Liver (tissue), 9 donors: ENCODE results near the gene CLN3. TPM values are rescaled to one million over a fixed set of nuclear protein-coding genes. Genes with fewer than 3 reads are reported as not detected.

ENCODE experiments used
- DNase-seq: peaks from one replicate; pipeline ENCODE4 v3.0.0-alpha.2; 2017; ENCODE audit warnings: low spot score
- H3K27ac ChIP-seq, 2 donors: one replicate each; pipeline ENCODE4 v1.7.0; 2013; ENCODE audit warnings: inconsistent platforms in 2 of 2, low read length in 2 of 2, control low read depth in 1 of 2, low read depth in 1 of 2, mild to moderate bottlenecking in 1 of 2
- H3K27me3 ChIP-seq, 4 donors: one replicate each; pipeline versions ENCODE4 v1.6.1 to v1.7.0; 2013; ENCODE audit warnings: low read length in 3 of 4, inconsistent platforms in 1 of 4, mild to moderate bottlenecking in 1 of 4, moderate library complexity in 1 of 4; ENCODE audit not compliant: control insufficient read depth in 4 of 4, insufficient read depth in 4 of 4
- H3K36me3 ChIP-seq, 4 donors: one replicate each; pipeline versions ENCODE4 v1.6.1 to v1.7.0; 2013; ENCODE audit warnings: low read length in 3 of 4, mild to moderate bottlenecking in 3 of 4, low read depth in 1 of 4, moderate library complexity in 1 of 4; ENCODE audit not compliant: control insufficient read depth in 4 of 4, insufficient read depth in 3 of 4
- H3K4me1 ChIP-seq, 4 donors: one replicate each; pipeline versions ENCODE4 v1.6.1 to v1.7.0; 2013; ENCODE audit warnings: low read length in 3 of 4, mild to moderate bottlenecking in 3 of 4, moderate library complexity in 1 of 4; ENCODE audit not compliant: control insufficient read depth in 4 of 4, insufficient read depth in 4 of 4
- H3K4me3 ChIP-seq, 3 donors: one replicate each; pipeline versions ENCODE4 v1.6.1 to v1.7.0; 2013; ENCODE audit warnings: low read length in 3 of 3, control low read depth in 1 of 3, low read depth in 1 of 3, mild to moderate bottlenecking in 1 of 3
- H3K9ac ChIP-seq, 2 donors: one replicate each; pipeline ENCODE4 v1.7.0; 2013; ENCODE audit warnings: low read length in 2 of 2, mild to moderate bottlenecking in 2 of 2, moderate library complexity in 2 of 2, control low read depth in 1 of 2, low read depth in 1 of 2
- H3K9me3 ChIP-seq, 4 donors: one replicate each; pipeline versions ENCODE4 v1.6.1 to v1.7.0; 2013; ENCODE audit warnings: low read length in 3 of 4; ENCODE audit not compliant: control insufficient read depth in 4 of 4
- ATF3 ChIP-seq: IDR thresholded peaks from 2 replicates; pipeline ENCODE4 v1.6.1; 2016; ENCODE audit warnings: antibody characterized with exemption
- EGR1 ChIP-seq, 2 donors: IDR thresholded peaks; 2 replicates each; pipeline ENCODE4 v1.6.1; 2016 to 2018; ENCODE audit warnings: antibody characterized with exemption in 2 of 2, low read depth in 2 of 2
- FOXA1 ChIP-seq: IDR thresholded peaks from 2 replicates; pipeline ENCODE4 v1.6.1; 2016; ENCODE audit warnings: antibody characterized with exemption
- FOXA2 ChIP-seq: IDR thresholded peaks from 2 replicates; pipeline ENCODE4 v1.6.1; 2016; ENCODE audit warnings: antibody characterized with exemption
- GABPA ChIP-seq, 2 donors: IDR thresholded peaks in 1 of 2; conservative IDR thresholded peaks in 1 of 2; 2 replicates each; pipeline ENCODE4 v1.6.1; 2016; ENCODE audit warnings: antibody characterized with exemption in 2 of 2, mild to moderate bottlenecking in 1 of 2, moderate library complexity in 1 of 2
- HNF4A ChIP-seq, 2 donors: conservative IDR thresholded peaks; 2 replicates each; pipeline ENCODE4 v1.6.1; 2016; ENCODE audit warnings: antibody characterized with exemption in 2 of 2, mild to moderate bottlenecking in 2 of 2
- JUND ChIP-seq, 2 donors: IDR thresholded peaks; 2 replicates each; pipeline ENCODE4 v1.6.1; 2016; ENCODE audit warnings: antibody characterized with exemption in 2 of 2
- NR2F2 ChIP-seq: IDR thresholded peaks from 2 replicates; pipeline ENCODE4 v1.6.1; 2016; ENCODE audit warnings: antibody characterized with exemption
- RAD21 ChIP-seq, 2 donors: IDR thresholded peaks; 2 replicates each; pipeline ENCODE4 v1.6.1; 2016; ENCODE audit warnings: antibody characterized with exemption in 2 of 2, mild to moderate bottlenecking in 2 of 2
- REST ChIP-seq: IDR thresholded peaks from 2 replicates; pipeline ENCODE4 v1.6.1; 2016; ENCODE audit warnings: antibody characterized with exemption, mild to moderate bottlenecking
- RXRA ChIP-seq, 2 donors: IDR thresholded peaks; 2 replicates each; pipeline ENCODE4 v1.6.1; 2017 to 2018; ENCODE audit warnings: antibody characterized with exemption in 2 of 2, mild to moderate bottlenecking in 1 of 2
- SP1 ChIP-seq: IDR thresholded peaks from 2 replicates; pipeline ENCODE4 v1.6.1; 2018; ENCODE audit warnings: antibody characterized with exemption, mild to moderate bottlenecking
- TAF1 ChIP-seq: conservative IDR thresholded peaks from 2 replicates; pipeline ENCODE4 v1.6.1; 2016; ENCODE audit warnings: antibody characterized with exemption, mild to moderate bottlenecking
- ZBTB33 ChIP-seq: IDR thresholded peaks from 2 replicates; pipeline ENCODE4 v1.6.1; 2016; ENCODE audit warnings: antibody characterized with exemption
- WGBS: extraction: QIAGEN DNeasy Blood & Tissue Kit; methylation state at CpG from one replicate; pipeline ENCODE4 v1.1.7; 2013; 5-methylcytosine and 5-hydroxymethylcytosine counted together
- polyA plus RNA-seq, 2 donors: library from polyadenylated mRNA; stranded (reverse) in 1 of 2; unstranded in 1 of 2; fragments of 200-250 nt in 1 of 2; fragments of >200 nt in 1 of 2; fragmentation: Nextera tagmentation in 1 of 2; extraction: Ambion mirVana in 1 of 2; gene quantifications; one replicate each; pipeline versions ENCODE4 v1.2.1 to v1.2.3, GENCODE V29; 2013 to 2015
- total RNA-seq, 2 donors: library from RNA; depleted of rRNA; stranded (reverse); fragments of >200 nt; gene quantifications; one replicate each; pipeline ENCODE4 v1.2.3, GENCODE V29; 2014
- donor health status: healthy.
- donor health status: healthy.
- donor health status: healthy.
- donor health status: healthy.
- donor health status: healthy.

The CLN3 gene
- total and polyA plus RNA-seq, 4 donors: 16.1 to 23.6 (median 19.3) TPM

- WGBS: 88% methylated on average over 11 of the region's 11 CpGs
- no peak for DNase-seq
- no peak overlapping the region for H3K9ac ChIP-seq
- no peaks in the 10 kb centered on the region for H3K9me3 ChIP-seq
- no peak for TF ChIP-seq NR2F2
- no peak for TF ChIP-seq EGR1 (IDR thresholded peaks at IDR 0.05; ENCODE audit: low read depth in 2 of 2)
- TF ChIP-seq FOXA2: no peak
- TF ChIP-seq ATF3: no peak
- peaks cover 0 to 21% (median 11%) of the 10 kb centered on the region in 4 donors for H3K4me1 ChIP-seq
- H3K36me3 ChIP-seq: peaks cover 0 to 3% (median 0%) of the 10 kb centered on the region in 4 donors
- no peak overlapping the region for H3K4me3 ChIP-seq
- no peak overlapping the region for H3K27ac ChIP-seq
- H3K27me3 ChIP-seq: no peaks in the 10 kb centered on the region
Measured at GRCh38 chr16:28522792-28523191, 30.9 kb upstream of the CLN3 start.

GRCh38 chr16:28521436-28521835, 29.6 kb upstream of the CLN3 start:
- Histone ChIP-seq H3K9me3 (no peaks in the 10 kb centered on the region), H3K4me3 (no peak overlapping the region), H3K4me1 (peaks cover 0 to 12% (median 5%) of the 10 kb centered on the region in 4 donors), H3K36me3 (peaks cover 2 to 4% (median 3%) of the 10 kb centered on the region in 4 donors), H3K27me3 (no peaks in the 10 kb centered on the region), H3K9ac (no peak overlapping the region), H3K27ac (no peak overlapping the region)
- no peak for DNase-seq
- TF ChIP-seq GABPA (IDR thresholded peaks at IDR 0.05 in 1 of 2, conservative IDR thresholded peaks at IDR 0.05 in 1 of 2) (no peak), HNF4A (conservative IDR thresholded peaks at IDR 0.05) (no peak), SP1 (no peak), NR2F2 (no peak), EGR1 (IDR thresholded peaks at IDR 0.05; ENCODE audit: low read depth in 2 of 2) (no peak)
- 90% methylated on average over 6 of the region's 6 CpGs for WGBS

- peaks cover 0 to 11% (median 4%) of the 10 kb centered on the region in 4 donors for H3K4me1 ChIP-seq
- TF ChIP-seq FOXA1 (no peak), JUND (IDR thresholded peaks at IDR 0.05) (no peak), EGR1 (IDR thresholded peaks at IDR 0.05; ENCODE audit: low read depth in 2 of 2) (no peak), ATF3 (no peak), REST (no peak), ZBTB33 (no peak), HNF4A (conservative IDR thresholded peaks at IDR 0.05) (peak in 1 of 2 donors; percentile 23), RXRA (IDR thresholded peaks at IDR 0.05) (peak in 1 of 2 donors; percentile 29), TAF1 (no peak), RAD21 (IDR thresholded peaks at IDR 0.05) (no peak)
- H3K27ac ChIP-seq: no peak overlapping the region
- WGBS: 68% methylated on average over 7 of the region's 7 CpGs
- H3K4me3 ChIP-seq: no peak overlapping the region
- no peak for DNase-seq
- H3K27me3 ChIP-seq: no peaks in the 10 kb centered on the region
- peaks cover 2 to 4% (median 3%) of the 10 kb centered on the region in 4 donors for H3K36me3 ChIP-seq
- H3K9ac ChIP-seq: no peak overlapping the region
- H3K9me3 ChIP-seq: no peaks in the 10 kb centered on the region
Measured at GRCh38 chr16:28520672-28521071, 28.8 kb upstream of the CLN3 start.
